Stimulated activated CD4-positive, alpha-beta T cell treated with anti-CD3 and anti-CD28 coated beads, Interleukin-1b, Interleukin-23, amount 100 ng/mL, for 48 hours (primary cell): ENCODE measurements around the gene JAGN1.
"Not testable (repeated sequence)": the region's sequence is repeated elsewhere in the genome, so short reads cannot be mapped to it uniquely, and the experiment has no call there.

Source experiments
- DNase-seq: peaks from one replicate; pipeline ENCODE4 v3.0.0-alpha.2; 2020

JAGN1 gene

DNA sequence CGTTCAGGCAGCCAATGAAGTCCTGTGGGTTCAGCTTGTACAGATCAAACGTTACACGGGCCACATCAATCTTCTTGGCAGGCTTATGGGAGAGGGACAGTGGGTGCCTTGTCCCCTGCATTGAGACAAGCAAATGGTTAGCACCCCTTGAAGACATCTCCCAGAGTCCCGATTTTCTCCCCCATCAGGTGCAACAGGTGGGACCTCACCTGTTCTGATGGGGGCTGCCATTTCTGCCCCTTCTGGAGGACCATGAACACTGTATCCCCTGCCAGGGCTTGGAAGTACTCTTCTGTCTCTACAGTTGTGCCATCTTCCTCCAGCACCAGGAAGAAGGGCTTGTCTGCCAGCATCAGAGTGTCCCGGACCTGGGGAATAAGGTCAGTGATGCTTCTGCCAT lies 20.5 kb upstream of the JAGN1 start:
- no peak for DNase-seq

GRCh38 chr3:9870978-9871377 lies 19.4 kb upstream of the JAGN1 start:
- DNase-seq: no peak

DNA sequence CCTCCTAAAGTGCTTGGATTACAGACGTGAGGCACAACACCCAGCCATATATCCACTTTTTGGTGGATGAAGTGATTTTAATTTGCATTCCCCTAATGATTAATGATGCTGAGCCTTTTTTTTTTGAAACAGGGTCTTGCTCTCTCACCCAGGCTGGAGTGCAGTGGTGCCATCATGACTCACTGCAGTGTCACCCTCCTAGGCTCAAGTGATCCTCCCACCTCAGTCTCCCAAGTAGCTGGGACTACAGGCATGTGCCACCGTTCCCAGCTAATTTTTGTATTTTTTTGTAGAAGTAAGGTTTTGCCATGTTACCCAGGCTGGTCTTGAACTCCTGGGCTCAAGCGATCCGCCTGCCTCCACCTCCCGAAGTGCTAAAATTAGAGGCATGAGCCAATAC lies 18.3 kb upstream of the JAGN1 start:
- DNase-seq: not testable (repeated sequence)

- no peak for DNase-seq
Observed at GRCh38 chr3:9875448-9875847, 15.0 kb upstream of the JAGN1 start.

DNA sequence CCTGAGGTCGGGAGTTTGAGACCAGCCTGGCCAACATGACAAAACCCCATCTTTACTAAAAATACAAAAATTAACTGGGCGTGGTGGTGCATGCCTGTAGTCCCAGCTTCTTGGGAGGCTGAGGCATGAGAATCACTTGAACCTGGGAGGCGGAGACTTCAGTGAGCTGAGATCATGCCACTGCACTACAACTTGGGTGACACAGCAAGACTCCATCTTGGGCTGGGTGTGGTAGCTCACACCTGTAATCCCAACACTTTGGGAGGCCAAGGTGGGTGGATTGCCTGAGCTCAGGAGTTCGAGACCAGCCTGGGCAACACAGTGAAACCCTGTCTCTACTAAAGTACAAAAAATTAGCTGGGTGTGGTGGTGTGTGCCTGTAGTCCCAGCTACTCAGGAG lies 14.2 kb upstream of the JAGN1 start:
- not testable (repeated sequence) for DNase-seq

- no peak for DNase-seq
Observed at GRCh38 chr3:9876991-9877390, 13.4 kb upstream of the JAGN1 start.

GRCh38 chr3:9878700-9879099 lies 11.7 kb upstream of the JAGN1 start:
- no peak for DNase-seq

- DNase-seq: no peak
Observed at GRCh38 chr3:9879830-9880549, 10.4 kb upstream of the JAGN1 start, which contains the start of gene CIDEC. CIDEC (minus strand) TSS chr3:9880253; CDS start chr3:9878486, 1,767 bp downstream.

DNA sequence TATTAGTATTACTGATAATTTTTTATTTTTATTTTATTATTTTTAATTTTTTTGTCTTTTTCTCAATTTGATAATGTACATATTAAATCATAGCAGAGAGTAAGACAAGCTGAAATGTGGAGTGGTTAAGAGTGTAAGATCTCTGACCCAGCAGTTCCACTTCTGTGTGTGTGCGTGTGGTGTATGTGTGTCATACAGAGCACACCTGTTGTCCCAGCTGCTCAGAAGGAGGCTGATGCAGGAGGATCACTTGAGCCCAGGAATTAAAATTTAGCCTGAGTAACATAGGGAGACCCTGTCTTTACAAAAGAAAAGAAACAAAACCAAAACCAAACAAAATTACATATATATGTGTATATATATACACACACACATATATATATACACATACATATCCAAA lies 9.0 kb upstream of the JAGN1 start:
- no peak for DNase-seq

DNA sequence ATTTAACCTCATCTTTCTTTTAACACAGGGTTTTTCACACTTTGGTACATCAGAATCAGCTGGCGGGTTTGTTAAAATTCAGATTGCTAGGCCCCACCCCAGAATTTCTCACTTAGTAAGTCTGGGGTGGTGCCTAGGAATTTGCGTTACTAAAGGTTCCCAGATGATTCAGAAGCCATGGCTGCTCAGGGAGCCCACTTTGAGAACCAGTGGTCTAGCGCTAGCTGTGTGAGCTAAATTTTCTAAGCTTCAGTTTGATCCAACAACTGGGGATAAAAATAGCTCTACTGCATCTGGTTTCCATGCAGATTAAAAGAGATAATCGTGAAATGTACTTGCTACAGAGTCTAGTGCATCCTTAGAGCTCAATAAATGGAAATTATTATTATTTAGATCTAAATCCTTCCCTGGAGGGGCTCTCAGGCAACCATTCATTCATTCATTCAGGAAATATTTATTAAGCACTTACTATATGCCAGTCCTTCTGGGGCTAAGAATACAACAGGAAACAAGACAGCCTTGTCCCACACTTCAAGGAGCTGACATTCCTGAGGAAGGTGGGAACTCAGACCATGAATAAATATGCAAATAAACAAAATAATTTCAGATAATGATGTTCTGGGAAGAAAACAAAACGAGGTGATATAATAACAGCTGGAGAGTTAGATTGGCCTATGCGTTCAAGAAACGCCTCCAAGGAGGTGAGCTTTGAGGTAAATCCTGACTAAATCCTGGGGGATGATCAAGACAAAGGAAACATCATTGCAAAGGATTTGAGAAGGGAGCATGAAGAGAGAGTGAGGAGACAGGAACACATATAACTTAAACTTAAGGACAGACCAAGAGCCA lies 6.5 kb upstream of the JAGN1 start:
- DNase-seq: no peak

GRCh38 chr3:9884555-9885165 lies 5.8 kb upstream of the JAGN1 start:
- no peak for DNase-seq

- DNase-seq: no peak
Observed at GRCh38 chr3:9886328-9886727, 4.1 kb upstream of the JAGN1 start.

- DNase-seq: no peak
Observed at GRCh38 chr3:9887480-9887879, 2.9 kb upstream of the JAGN1 start.

GRCh38 chr3:9888540-9888939 lies 1.9 kb upstream of the JAGN1 start:
- no peak for DNase-seq

GRCh38 chr3:9889405-9889804 lies 1.0 kb upstream of the JAGN1 start:
- no peak for DNase-seq

DNA sequence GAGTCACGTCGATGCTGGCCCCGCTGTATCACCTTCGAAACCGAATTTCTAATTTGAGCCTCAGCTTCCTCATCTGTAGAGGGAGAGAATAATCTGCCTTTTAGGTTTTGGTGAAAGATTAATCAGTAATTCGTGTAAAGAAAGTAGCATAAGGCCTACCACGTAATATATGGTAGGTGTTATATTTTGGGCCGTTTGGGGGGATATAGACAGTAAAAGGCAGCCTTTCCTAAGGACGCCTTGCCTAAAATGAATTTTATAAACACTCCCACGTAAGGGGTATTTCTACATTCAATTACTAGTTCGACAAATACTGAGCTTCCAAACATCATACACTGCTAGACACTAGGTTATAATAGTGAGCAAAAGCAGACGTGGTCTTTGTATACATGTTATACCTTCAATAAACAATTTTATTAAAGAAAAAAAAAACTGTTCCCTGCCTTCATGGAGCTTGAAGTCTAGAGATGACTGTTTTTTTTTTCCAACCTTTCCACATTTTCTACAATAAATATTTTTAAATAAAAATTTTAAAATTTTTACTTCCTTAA lies 737 bp downstream of the JAGN1 start:
- DNase-seq: no peak

GRCh38 chr3:9893739-9894138 lies 3.3 kb downstream of the JAGN1 start:
- no peak for DNase-seq

- not testable (repeated sequence) for DNase-seq
Observed at GRCh38 chr3:9895715-9896114, 5.3 kb downstream of the JAGN1 start.

DNA sequence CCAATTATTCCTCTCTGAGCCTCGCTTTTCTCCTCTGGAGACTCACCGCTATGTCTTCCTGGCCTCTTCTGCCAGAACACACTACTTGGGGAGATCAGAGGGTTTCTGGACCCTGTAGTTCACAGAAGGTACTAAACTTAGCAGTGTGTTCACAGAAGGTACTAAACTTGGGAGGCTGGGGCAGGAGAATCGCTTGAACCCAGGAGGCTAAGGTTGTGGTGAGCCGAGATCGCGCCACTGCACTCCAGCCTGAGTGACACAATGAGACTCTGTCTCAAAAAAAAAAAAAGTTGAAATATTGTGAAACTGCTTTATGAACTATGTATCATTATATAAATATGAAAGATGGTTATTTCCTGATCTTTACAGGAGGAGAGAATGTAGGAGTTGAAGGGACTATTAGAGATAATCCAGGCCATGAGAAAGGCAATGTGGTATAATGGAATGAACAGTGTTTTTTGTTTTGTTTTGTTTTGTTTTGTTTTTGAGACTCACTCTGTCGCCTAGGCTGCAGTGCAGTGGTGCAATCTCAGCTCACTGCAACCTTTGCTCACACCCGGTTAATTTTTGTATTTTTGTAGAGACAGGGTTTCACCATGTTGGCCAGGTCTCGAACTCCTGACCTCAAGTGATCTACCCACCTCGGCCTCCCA lies 6.5 kb downstream of the JAGN1 start:
- DNase-seq: not testable (repeated sequence)

DNA sequence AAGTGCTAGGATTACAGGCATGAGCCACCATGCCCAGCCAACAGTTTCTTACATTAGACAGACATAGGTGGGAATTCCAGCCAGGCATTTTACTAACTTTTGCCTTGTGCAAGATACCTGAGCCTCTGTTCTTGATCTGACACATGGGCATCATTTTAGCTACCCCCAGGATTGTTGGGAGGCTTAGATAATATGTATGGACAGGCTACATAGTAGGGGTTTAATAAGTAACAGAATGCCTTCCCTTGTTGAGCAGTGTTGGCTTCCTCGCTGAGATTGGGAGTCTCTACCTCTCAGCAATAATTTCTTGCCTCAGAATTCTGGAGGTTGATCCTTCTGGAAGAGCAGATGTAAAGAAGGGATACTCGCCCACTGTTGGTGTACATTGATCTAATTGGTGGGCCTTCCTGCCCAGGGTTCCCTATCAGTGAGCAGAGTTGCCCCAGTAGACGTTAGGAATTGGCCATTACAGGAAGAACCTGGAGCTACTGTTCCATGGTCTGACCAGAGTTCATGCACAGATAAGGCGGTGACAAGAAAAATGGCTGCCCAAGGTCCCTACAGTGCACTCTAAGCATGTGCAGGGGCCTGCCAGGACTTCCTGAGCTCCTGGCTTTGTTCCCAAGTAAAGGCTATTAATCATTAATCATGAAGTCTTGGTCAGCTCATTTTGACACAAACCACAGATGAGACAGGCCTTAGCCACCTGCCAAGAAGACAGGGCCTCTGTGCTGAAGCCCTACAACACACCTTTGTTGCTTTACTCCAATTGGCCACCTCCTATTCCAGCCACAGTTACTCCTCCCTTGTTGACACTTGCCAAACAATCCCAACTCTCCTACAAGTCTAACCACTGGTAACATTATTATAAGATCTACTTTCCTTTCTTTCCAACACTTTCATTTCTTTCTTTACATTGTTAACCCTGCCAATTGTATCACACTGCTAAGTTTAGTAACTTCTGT lies 7.3 kb downstream of the JAGN1 start:
- no peak for DNase-seq

GRCh38 chr3:9898467-9899241 lies 8.2 kb downstream of the JAGN1 start:
- DNase-seq: no peak
